RWPE2 (cell line): ENCODE results near the gene TPSB2.
A peak's percentile ranks its signal among the peaks of the same experiment; 100 is the strongest.

ENCODE experiments used
- ATAC-seq: fragments of 200-7000 bp; cut with Tn5 transposase; 3 replicates; pipeline ENCODE4 v1.9.1; 2021; ENCODE audit warnings: low read depth
- DNase-seq: peaks from one replicate; pipeline ENCODE4 v3.0.0-alpha.2; 2020; ENCODE audit warnings: low spot score
- H3K27ac ChIP-seq: fragments of 450-650 bp; 2 replicates; pipeline ENCODE4 v1.5.1; 2017; ENCODE audit warnings: mild to moderate bottlenecking; ENCODE audit not compliant: poor library complexity, severe bottlenecking
- H3K27me3 ChIP-seq: fragments of 250-450 bp; sonication (Bioruptor Pico); 2 replicates; pipeline ENCODE4 v1.5.1; 2021; ENCODE audit warnings: mild to moderate bottlenecking, moderate library complexity; ENCODE audit not compliant: insufficient read depth, poor library complexity, severe bottlenecking
- H3K36me3 ChIP-seq: fragments of 250-450 bp; sonication (Bioruptor Pico); 2 replicates; pipeline ENCODE4 v1.5.1; 2020; ENCODE audit warnings: low read depth, mild to moderate bottlenecking, moderate library complexity
- H3K4me1 ChIP-seq: fragments of 250-450 bp; sonication (Bioruptor Pico); 2 replicates; pipeline ENCODE4 v1.5.1; 2021; ENCODE audit warnings: mild to moderate bottlenecking, moderate library complexity; ENCODE audit not compliant: insufficient read depth, poor library complexity, severe bottlenecking
- H3K4me3 ChIP-seq: fragments of 250-450 bp; sonication (Bioruptor Pico); 2 replicates; pipeline ENCODE4 v1.5.1; 2021; ENCODE audit warnings: mild to moderate bottlenecking, moderate library complexity; ENCODE audit not compliant: severe bottlenecking
- H3K9me3 ChIP-seq: fragments of 250-450 bp; sonication (Bioruptor Pico); 2 replicates; pipeline ENCODE4 v1.5.1; 2021; ENCODE audit warnings: mild to moderate bottlenecking, moderate library complexity; ENCODE audit not compliant: severe bottlenecking
- CTCF ChIP-seq: fragments of 450-650 bp; IDR thresholded peaks from one replicate; pipeline ENCODE4 v1.5.1; 2017; ENCODE audit warnings: mild to moderate bottlenecking, moderate library complexity; ENCODE audit not compliant: poor library complexity, severe bottlenecking

TPSB2 gene

GRCh38 chr16:1263591-1264344 is 33.8 kb upstream of the TPSB2 start:
- no peaks in the 10 kb centered on the region for H3K36me3 ChIP-seq
- peaks cover 33% of the 10 kb centered on the region for H3K27me3 ChIP-seq
- H3K4me3 ChIP-seq, result no peak overlapping the region
- ATAC-seq (no peak), DNase-seq (peak; percentile 62)
- H3K9me3 ChIP-seq, result no peaks in the 10 kb centered on the region
- no peaks in the 10 kb centered on the region for H3K4me1 ChIP-seq
- no peak for TF ChIP-seq CTCF
- H3K27ac ChIP-seq, result no peak overlapping the region

GRCh38 chr16:1262846-1263221 is 32.9 kb upstream of the TPSB2 start:
- Histone ChIP-seq H3K36me3 (no peaks in the 10 kb centered on the region), H3K27me3 (peaks cover 33% of the 10 kb centered on the region), H3K27ac (no peak overlapping the region), H3K4me1 (no peaks in the 10 kb centered on the region), H3K4me3 (no peak overlapping the region), H3K9me3 (no peaks in the 10 kb centered on the region)
- TF ChIP-seq CTCF, result no peak
- ATAC-seq, result no peak
- DNase-seq, result no peak

DNA sequence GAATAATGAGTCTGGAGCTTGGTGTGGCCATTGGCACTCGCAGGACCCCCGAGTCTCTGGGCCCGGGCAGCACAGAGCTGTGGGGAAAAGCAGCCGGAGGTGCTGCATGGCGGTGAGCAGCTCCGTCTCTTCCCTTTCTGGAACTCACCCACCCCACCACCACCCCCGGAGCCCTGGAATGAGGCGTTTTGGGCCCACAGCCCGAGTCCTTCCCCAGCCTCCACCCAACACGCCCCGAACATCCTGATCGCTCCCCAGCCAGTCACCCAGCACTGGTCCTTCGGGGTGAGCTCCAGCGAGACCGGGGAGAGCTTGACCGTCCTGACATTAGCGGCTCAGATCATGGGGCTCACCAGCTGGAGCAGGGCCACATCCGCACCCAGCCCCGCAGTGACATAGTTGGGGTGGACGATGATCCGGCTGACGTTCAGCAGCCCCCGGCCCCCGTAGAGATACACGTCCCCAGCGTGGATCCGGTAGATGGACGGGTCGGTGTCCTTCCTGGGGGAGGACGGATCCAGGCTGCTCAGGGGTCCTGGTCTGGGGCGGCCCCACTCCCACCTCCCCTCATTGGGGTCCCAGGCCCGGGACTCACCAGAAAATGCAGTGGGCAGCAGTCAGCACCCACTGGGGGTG is 32.3 kb upstream of the TPSB2 start:
- H3K9me3 ChIP-seq, result no peaks in the 10 kb centered on the region
- H3K4me3 ChIP-seq, result no peak overlapping the region
- DNase-seq (no peak), ATAC-seq (no peak)
- H3K27me3 ChIP-seq, result peaks cover 33% of the 10 kb centered on the region
- no peaks in the 10 kb centered on the region for H3K4me1 ChIP-seq
- H3K36me3 ChIP-seq, result no peaks in the 10 kb centered on the region
- TF ChIP-seq CTCF, result no peak
- H3K27ac ChIP-seq, result no peak overlapping the region

DNA sequence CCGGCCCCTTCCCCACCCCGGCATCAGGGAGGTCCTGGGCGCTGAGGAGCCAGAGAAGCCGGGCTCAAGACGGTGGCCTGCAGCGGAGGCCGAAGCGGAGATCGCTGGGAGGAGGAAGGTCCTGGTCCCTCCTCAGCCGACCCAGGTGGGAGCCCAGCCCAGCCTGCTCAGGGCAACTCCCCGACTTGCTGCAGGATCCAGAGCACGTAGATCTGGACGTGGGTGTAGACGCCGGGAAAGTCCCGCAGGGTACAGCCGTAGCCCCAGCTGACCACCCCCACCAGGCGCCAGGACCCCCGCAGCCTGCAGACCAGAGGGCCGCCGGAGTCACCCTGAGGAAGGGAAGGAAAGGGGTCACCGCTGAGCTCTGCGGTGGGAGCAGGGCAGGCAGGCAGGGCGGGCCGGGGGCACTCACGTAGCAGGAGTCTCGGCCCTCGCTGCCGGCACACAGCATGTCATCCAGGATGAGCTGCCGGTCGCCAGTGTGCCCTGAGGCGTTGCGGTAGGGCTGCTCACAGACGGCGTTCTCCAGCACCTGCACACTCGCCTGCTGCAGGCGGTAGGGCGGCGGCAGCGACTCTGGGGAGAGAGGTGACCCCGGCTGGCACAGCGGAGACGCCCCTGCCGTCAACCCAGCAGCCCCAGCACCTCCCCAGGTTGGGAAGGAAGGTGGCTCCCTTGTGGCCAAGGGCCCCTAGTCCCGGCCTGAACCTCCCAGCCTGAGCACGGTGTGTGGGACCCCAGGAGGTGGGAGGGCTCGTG is 31.3 kb upstream of the TPSB2 start:
- peaks cover 33% of the 10 kb centered on the region for H3K27me3 ChIP-seq
- no peak for TF ChIP-seq CTCF
- peak; percentile 71 for DNase-seq
- no peaks in the 10 kb centered on the region for H3K36me3 ChIP-seq
- no peaks in the 10 kb centered on the region for H3K9me3 ChIP-seq
- H3K27ac ChIP-seq, result no peak overlapping the region
- ATAC-seq, result no peak; the same call in 2 of the 3 replicates
- no peak overlapping the region for H3K4me3 ChIP-seq
- H3K4me1 ChIP-seq, result no peaks in the 10 kb centered on the region
